Caco-2 (cell line): ENCODE data around the gene AKAP12. TPM values are rescaled to one million over a fixed set of nuclear protein-coding genes. Genes with fewer than 3 reads are reported as not detected.

Source experiments
- BruUV-seq: library from RNA; stranded (reverse); fragments of 400-500 nt; replicated peaks from 2 replicates; lab custom pipeline; 2021; lab: Mats Ljungman, UMichigan
- CTCF ChIA-PET: fragments of 300-600 bp; sonication (Branson Sonifier 250); formaldehyde crosslinking; loops from one replicate; lab custom pipeline; 2022; ENCODE audit warnings: antibody characterized with exemption; lab: Charles Lee
- POLR2A ChIA-PET: fragments of 300-600 bp; sonication (Branson Sonifier 250); formaldehyde crosslinking; loops from one replicate; lab custom pipeline; 2022; ENCODE audit warnings: antibody characterized with exemption; lab: Charles Lee
- DNase-seq, 2 experiments: peaks; one replicate each; pipeline versions ENCODE4 v3.0.0 to v3.0.0-alpha.2; 2020 to 2022
- H3K27me3 ChIP-seq: replicated peaks from 2 replicates; pipeline ENCODE4 v1.6.0; 2011; ENCODE audit warnings: low read length; ENCODE audit not compliant: control insufficient read depth, insufficient read depth
- H3K36me3 ChIP-seq: 2 replicates; pipeline ENCODE4 v1.5.1; 2011; ENCODE audit warnings: low read length; ENCODE audit not compliant: control insufficient read depth, insufficient read depth
- H3K4me1 ChIP-seq: fragments of 250-450 bp; sonication (Bioruptor Pico); 2 replicates; pipeline ENCODE4 v1.5.1; 2020; ENCODE audit warnings: mild to moderate bottlenecking
- H3K4me3 ChIP-seq: 2 replicates; pipeline ENCODE4 v1.5.1; 2011; ENCODE audit warnings: low read depth, mild to moderate bottlenecking, control low read depth, low read length
- H3K9me3 ChIP-seq: fragments of 250-450 bp; sonication (Bioruptor Pico); 2 replicates; pipeline ENCODE4 v1.5.1; 2020; ENCODE audit warnings: mild to moderate bottlenecking, moderate library complexity
- H3K27ac Mint-ChIP-seq: one replicate; pipeline ENCODE4 v1.8.0; 2022; ENCODE audit warnings: mixed read lengths; ENCODE audit not compliant: unreplicated experiment
- H3K27me3 Mint-ChIP-seq: one replicate; pipeline ENCODE4 v1.8.0; 2022; ENCODE audit warnings: mixed read lengths; ENCODE audit not compliant: insufficient read depth, unreplicated experiment
- H3K36me3 Mint-ChIP-seq: one replicate; pipeline ENCODE4 v1.8.0; 2022; ENCODE audit warnings: mild to moderate bottlenecking, mixed read lengths; ENCODE audit not compliant: insufficient read depth, unreplicated experiment
- H3K4me1 Mint-ChIP-seq: one replicate; pipeline ENCODE4 v1.8.0; 2022; ENCODE audit warnings: low read depth, mixed read lengths; ENCODE audit not compliant: unreplicated experiment
- H3K4me3 Mint-ChIP-seq: one replicate; pipeline ENCODE4 v1.8.0; 2022; ENCODE audit warnings: mild to moderate bottlenecking, moderate library complexity, mixed read lengths; ENCODE audit not compliant: unreplicated experiment
- H3K9me3 Mint-ChIP-seq: one replicate; pipeline ENCODE4 v1.8.0; 2022; ENCODE audit warnings: mixed read lengths; ENCODE audit not compliant: unreplicated experiment
- intact Hi-C: fragments of 100-400 bp; cut with micrococcal nuclease; formaldehyde crosslinking; loops from one replicate; pipeline ENCODE4 v1.10.0; 2022; ENCODE audit not compliant: unreplicated experiment
- total RNA-seq: library from RNA; stranded (reverse); gene quantifications from 2 replicates; pipeline ENCODE4 v1.2.3, GENCODE V29; 2022
- TF ChIP-seq, protein P1 (sequence below), 2 experiments: fragments of 200-600 bp in 1 of 2; IDR thresholded peaks; 1 replicate in 1 of 2; 2 replicates in 1 of 2; pipeline versions ENCODE4 v1.5.1 to v1.8.0; 2011 to 2022; ENCODE audit warnings: antibody characterized with exemption in 1 of 2, control low read depth in 1 of 2, inconsistent platforms in 1 of 2, low read depth in 1 of 2, low read length in 1 of 2, mild to moderate bottlenecking in 1 of 2, moderate library complexity in 1 of 2; ENCODE audit not compliant: insufficient read depth in 1 of 2, severe bottlenecking in 1 of 2, unreplicated experiment in 1 of 2

AKAP12 gene
- total RNA-seq, 1 experiment from 2014 or later: 0.93 TPM

DNA sequence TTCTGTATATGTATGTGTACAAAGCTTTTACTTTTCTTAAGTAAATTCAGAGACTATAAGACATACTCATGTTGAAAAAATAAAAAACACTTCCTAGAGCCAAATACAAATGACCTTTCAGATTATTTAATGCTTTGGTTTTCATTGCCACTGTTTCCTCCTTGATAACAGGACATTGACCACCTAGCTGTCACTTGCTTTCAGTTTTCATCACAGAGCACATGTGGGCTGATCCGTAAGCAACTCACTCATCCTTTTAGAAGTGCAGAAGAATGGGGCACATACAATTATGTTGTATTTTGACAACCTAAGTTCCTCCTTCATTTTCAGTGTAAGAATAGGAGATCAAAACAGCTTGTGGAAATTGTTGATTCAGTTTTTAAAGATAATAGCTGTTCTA lies 145.4 kb downstream of the AKAP12 start:
- no TSS peak for BruUV-seq

DNA sequence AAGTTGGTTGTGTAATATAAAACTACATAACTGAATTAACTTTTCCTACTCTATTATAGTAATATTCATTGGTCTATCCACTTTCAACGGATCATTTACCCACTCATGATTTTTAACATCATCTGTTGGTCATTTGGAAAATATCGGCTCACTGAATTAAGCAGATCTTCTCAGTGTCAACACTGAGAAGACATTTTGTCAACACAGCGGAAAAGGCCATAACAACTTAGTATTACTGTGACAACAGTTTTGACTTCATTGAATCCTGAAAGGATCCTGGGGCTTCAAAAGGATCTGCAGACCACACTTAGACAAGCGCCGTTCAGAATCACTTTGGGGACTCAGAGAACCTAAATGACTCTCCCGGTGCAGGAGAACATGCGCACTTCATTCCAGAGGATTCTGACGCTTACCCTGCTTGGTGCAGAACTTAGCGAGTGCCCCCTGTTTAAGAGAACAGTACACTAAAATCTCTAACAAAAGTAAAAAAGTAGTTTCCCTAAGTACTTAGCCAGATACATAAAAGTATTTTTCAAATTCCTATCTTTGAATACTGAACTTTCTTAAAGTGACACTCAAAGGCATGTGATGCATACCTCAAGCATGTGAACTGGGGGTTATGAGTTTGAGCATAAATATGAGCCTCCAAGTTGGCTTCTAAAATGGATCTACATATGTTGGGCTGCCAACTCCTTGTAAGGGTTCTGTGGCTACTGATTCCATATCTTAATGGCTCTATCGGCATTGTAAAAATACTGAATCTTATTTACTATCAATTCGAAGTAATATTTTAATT lies 147.6 kb downstream of the AKAP12 start:
- no peak for DNase-seq
- ChIA-PET CTCF (no interaction called here), POLR2A (no interaction called here)
- Mint-ChIP-seq H3K27me3 (no peaks in the 10 kb centered on the region), H3K36me3 (peaks cover 8% of the 10 kb centered on the region), H3K9me3 (no peaks in the 10 kb centered on the region), H3K27ac (no peak overlapping the region), H3K4me1 (peaks cover 5% of the 10 kb centered on the region), H3K4me3 (no peak overlapping the region)
- no TSS peak for BruUV-seq
- Histone ChIP-seq H3K4me1 (peaks cover 6% of the 10 kb centered on the region; the same call in 1 of the 2 replicates), H3K36me3 (peaks cover 1% of the 10 kb centered on the region; the same call in 1 of the 2 replicates), H3K27me3 (no peaks in the 10 kb centered on the region), H3K4me3 (no peak overlapping the region), H3K9me3 (no peaks in the 10 kb centered on the region)
- TF ChIP-seq, protein P1, sequence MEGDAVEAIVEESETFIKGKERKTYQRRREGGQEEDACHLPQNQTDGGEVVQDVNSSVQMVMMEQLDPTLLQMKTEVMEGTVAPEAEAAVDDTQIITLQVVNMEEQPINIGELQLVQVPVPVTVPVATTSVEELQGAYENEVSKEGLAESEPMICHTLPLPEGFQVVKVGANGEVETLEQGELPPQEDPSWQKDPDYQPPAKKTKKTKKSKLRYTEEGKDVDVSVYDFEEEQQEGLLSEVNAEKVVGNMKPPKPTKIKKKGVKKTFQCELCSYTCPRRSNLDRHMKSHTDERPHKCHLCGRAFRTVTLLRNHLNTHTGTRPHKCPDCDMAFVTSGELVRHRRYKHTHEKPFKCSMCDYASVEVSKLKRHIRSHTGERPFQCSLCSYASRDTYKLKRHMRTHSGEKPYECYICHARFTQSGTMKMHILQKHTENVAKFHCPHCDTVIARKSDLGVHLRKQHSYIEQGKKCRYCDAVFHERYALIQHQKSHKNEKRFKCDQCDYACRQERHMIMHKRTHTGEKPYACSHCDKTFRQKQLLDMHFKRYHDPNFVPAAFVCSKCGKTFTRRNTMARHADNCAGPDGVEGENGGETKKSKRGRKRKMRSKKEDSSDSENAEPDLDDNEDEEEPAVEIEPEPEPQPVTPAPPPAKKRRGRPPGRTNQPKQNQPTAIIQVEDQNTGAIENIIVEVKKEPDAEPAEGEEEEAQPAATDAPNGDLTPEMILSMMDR (IDR thresholded peaks at IDR 0.05; ENCODE audit: insufficient read depth in 1 of 2, low read depth in 1 of 2, low read length in 1 of 2, severe bottlenecking in 1 of 2, unreplicated experiment in 1 of 2): no peak
- intact Hi-C loops: no loop called here

More for the DNA sequence above, 145.4 kb downstream of the AKAP12 start:
- CTCF ChIA-PET: no interaction called here
- Mint-ChIP-seq H3K36me3 (peaks cover 11% of the 10 kb centered on the region), H3K27ac (no peak overlapping the region), H3K4me1 (peaks cover 10% of the 10 kb centered on the region), H3K4me3 (no peak overlapping the region), H3K27me3 (no peaks in the 10 kb centered on the region), H3K9me3 (no peaks in the 10 kb centered on the region)
- peaks cover 6% of the 10 kb centered on the region; the same call in 1 of the 2 replicates for H3K4me1 ChIP-seq
- H3K27me3 ChIP-seq: no peaks in the 10 kb centered on the region
- no peak overlapping the region for H3K4me3 ChIP-seq
- no peaks in the 10 kb centered on the region for H3K9me3 ChIP-seq
- intact Hi-C loops: no loop called here
- peaks cover 1% of the 10 kb centered on the region; the same call in 1 of the 2 replicates for H3K36me3 ChIP-seq
- TF ChIP-seq, protein P1 (IDR thresholded peaks at IDR 0.05; ENCODE audit: insufficient read depth in 1 of 2, low read depth in 1 of 2, low read length in 1 of 2, severe bottlenecking in 1 of 2, unreplicated experiment in 1 of 2): no peak
- POLR2A ChIA-PET: interaction anchor here (0.6 kb wide), 1 partner anchor 1598 kb away, joined by 3 read pairs; the partner anchor contains the start of gene FBXO5
- no peak for DNase-seq

DNA sequence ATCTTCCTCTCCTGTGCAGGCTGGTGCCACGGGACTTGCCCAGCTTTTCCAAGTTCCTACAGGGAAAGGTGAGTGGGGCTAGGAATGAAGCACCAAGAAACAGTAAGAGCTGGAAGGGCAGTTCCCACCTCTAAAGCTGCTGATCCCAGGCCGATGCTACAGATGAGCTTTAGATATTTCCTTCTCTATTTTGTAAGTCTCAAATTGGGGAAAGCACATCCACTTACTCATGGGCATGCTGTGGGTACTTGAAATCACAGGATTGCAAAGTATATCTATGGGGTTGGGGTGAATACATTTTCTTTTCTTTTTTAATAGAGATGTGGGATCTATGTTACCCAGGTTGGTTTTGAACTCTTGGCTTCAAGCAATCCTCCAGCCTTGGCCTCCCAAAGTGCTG lies 148.5 kb downstream of the AKAP12 start:
- H3K27me3 Mint-ChIP-seq: no peaks in the 10 kb centered on the region
- BruUV-seq: no TSS peak
- no peaks in the 10 kb centered on the region for H3K9me3 ChIP-seq
- H3K27me3 ChIP-seq: no peaks in the 10 kb centered on the region
- peaks cover 1% of the 10 kb centered on the region; the same call in 1 of the 2 replicates for H3K36me3 ChIP-seq
- DNase-seq: no peak
- H3K4me1 Mint-ChIP-seq: peaks cover 11% of the 10 kb centered on the region
- H3K4me3 ChIP-seq: no peak overlapping the region
- no peak overlapping the region for H3K27ac Mint-ChIP-seq
- peaks cover 8% of the 10 kb centered on the region for H3K36me3 Mint-ChIP-seq
- TF ChIP-seq, protein P1 (IDR thresholded peaks at IDR 0.05; ENCODE audit: insufficient read depth in 1 of 2, low read depth in 1 of 2, low read length in 1 of 2, severe bottlenecking in 1 of 2, unreplicated experiment in 1 of 2): no peak
- no peak overlapping the region for H3K4me3 Mint-ChIP-seq
- intact Hi-C loops: no loop called here
- CTCF ChIA-PET: no interaction called here
- no peaks in the 10 kb centered on the region for H3K9me3 Mint-ChIP-seq
- POLR2A ChIA-PET: no interaction called here
- H3K4me1 ChIP-seq: peaks cover 13% of the 10 kb centered on the region
